HG03469 (cell line): ENCODE measurements around the gene PARD3.
"Not testable (repeated sequence)": the region's sequence is repeated elsewhere in the genome, so short reads cannot be mapped to it uniquely, and the experiment has no call there.

ENCODE experiments used
- ATAC-seq: cut with Tn5 transposase; IDR thresholded peaks from one replicate; pipeline ENCODE4 v1.9.1; 2021; ENCODE audit warnings: mild to moderate bottlenecking, moderate library complexity, moderate number of reproducible peaks; ENCODE audit not compliant: unreplicated experiment

The PARD3 gene

DNA sequence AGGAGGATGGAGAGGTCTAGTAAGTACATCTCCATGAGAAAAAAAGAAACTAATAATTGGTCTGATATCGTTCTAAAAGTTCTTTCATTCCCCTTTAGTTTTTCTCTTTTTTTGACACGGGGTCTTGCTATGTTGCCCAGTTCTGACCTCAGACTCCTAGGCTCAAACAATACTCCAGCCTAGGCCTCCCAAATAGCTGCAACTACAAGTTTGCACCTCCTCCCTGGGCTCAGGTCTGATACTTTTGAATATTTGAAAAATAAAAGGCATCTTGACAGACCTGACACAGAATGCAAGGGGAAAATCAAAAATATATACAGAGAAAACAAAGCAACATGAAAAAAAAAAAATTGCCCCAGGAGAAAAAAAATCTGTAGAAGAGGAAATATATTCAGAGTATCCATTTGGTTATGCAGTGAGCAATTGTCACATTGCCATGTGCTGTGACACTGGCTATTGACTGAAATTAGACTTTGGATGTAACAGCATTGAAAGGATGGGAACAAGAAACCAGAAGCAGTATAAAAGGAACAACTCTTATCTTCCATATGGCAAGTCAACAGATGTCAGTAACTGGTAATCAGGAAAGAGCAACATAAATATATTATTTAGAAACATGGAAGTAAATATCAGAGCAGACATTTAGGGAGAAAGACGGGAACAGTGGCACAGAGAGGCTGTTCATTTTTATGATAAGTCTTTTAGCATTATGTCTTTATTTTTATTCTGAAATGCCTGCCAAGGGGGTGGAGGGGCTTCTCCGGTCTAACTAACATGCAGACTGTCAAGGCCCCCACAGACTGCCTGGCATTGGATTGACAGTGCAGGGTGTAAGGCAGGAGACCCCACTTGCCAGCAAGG is 408.4 kb downstream of the PARD3 start:
- ATAC-seq, result no peak

DNA sequence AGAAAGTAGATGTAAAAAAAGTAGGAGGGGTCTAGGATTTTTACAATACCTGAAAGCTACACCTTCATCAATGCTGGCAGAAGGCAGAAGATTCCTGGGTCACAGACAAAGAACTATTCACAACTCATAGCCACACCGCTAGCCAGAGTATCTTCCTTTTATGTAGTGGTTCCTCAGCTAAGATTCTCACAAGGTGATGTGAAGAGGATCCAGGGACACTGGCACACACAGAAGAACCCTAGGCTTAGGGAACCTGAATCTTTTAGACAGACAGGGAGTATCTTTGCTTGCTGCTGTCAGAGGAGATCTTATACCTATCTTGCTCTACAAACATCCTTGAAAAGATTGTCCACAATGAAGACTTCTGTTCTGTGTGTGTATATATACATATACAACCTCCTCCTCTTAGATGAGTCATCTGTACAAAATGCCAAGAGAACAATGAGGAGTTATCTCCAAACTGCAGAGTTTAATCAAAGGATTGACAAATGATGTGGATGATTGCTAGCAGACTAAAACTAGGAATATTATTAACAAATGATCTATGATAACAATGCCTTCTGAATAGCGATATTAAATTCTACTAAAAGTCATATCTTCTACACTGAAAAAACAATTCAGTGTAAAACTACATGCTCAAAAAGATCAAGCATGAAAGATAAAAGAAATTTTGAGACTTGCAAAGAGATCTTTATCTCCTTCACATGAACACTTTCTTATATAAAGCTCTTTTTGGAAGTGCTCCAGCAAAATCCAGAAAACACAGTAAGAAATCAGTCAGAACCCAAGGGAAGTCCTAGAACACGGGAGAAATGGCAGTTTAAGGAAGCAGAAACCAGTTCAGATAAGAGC is 409.3 kb downstream of the PARD3 start:
- ATAC-seq, result no peak

DNA sequence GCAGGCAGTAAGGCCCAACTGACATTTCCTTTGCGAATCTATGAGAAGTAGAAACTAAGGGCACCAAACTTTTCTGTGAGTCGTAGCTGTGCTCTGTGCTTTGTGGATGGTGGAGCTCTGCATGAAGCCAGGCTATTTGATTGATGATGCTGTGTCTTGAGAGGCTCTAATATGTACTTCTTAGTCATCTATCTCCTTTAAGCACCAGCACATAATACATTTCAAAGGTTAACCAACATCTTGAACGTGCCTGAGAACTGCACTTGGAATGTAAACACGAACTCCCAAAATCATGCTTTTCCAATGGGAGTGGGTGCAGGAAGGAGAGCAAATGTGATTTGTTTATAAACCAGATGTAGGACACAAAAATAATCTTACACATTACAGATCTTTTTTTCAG is 411.6 kb downstream of the PARD3 start:
- ATAC-seq, result no peak

DNA sequence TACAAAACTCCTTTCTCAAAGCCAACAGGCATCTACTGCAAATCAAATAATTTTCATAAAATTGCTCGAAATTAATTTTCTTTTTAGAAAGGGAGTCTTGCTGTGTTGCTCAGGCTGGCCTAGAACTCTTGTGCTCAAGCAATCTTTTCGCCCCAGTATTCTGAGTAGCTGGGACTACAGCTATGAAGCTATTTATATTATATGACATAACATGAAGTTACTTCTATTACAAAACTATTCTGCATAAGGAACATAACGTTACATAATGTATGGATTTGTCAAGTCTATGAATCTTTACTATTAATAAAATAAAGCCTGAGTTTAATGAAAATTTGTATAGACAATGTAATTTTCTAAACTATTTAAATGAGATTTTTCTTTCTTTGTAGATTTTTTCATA is 415.0 kb downstream of the PARD3 start:
- ATAC-seq, result no peak

DNA sequence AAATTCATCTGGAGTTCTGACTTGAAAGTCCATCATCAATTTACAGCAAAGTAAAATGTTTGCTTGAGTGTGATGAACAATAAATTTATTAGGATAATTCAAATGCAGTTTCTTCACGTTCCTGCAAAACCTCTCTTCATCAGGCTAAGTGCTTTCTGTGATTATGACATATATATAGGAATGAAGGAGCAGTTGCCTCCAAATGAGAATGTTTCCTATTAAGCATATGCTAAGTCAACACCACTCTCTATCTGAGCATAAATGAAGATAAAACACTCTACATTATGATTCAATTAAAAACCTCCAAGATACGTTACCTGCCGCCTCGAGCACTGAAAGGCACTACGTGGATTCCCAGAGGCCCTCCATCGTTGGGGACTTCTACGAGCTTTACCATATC is 416.1 kb downstream of the PARD3 start:
- ATAC-seq, result no peak

DNA sequence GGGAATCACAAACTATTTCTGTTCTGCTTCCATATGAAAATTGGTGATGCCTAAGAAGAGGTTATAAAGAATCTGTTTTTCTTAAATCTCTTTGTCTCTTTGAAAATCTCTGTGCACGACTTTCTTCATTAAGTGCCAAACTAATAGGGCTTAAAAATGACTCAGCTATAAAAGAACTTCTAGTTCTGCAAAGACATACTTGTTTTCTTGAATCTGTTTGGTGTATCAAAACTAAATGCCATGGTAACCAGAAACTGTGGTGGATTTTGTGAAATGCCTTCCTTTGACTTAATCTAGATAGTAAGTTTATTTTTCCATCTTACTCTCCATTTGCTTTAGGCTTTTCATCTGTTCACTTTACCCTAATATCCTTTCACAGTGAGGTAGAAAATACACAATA is 417.8 kb downstream of the PARD3 start:
- no peak for ATAC-seq

DNA sequence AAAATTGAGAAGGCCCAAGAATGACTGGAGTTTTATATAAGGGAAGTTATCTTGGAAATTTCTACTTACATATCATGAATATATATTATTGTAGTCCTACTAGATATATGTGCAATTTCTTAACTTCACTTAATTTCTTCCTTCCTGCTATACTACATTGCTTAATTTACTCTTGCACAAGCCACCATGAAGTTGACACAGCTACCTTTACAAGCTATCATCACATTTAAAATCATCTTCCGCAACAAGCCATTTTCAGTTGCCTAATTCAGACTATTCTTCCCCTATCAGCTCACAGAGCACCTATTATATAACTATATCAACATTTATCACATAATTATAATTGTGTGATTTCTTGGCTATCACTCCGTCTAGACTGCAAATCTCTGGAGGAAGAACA is 418.4 kb downstream of the PARD3 start:
- ATAC-seq, result no peak

DNA sequence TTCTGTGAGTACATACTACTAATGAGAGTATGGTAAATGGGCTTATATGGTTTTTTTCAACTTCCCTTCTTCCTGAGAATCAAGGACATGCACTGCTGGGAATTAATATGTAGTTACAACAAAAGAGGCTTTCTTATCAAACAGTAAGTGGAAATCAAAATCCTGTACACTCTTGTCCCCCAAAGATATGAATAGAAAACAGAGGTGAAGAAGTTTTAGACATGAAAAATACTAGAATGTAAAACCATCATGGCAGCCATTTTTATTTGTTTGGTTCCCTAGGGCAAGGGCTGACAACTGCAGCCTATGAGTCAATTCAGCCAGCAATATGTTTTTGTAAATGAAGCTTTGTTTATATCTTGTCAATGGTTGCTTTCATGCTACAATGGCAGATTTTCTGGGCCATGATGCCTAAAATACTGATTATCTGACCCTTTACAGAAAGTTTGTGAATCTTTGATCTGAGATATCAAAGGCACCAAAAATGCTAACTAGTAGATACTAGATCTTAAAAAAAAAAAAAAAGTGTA is 422.4 kb downstream of the PARD3 start:
- ATAC-seq, result no peak

DNA sequence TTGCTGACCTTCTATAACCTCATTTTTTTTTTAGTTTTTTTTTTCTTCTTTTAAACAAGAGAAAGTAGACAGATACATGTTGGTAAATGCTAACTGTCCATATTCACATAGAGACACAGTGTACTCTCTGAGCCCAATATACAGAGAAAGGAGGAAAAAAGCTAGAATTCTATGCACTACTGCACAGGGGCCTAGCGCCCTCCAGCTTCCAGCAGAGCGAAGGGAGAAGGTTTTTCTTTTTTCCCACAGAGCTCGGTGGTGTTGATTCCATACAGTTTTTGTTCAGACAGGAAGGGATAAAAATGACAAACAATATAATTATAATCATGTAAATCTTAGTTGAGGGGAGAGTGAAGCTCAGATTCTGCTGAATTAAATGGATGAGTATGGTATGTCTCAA is 423.9 kb downstream of the PARD3 start:
- ATAC-seq, result not testable (repeated sequence)

DNA sequence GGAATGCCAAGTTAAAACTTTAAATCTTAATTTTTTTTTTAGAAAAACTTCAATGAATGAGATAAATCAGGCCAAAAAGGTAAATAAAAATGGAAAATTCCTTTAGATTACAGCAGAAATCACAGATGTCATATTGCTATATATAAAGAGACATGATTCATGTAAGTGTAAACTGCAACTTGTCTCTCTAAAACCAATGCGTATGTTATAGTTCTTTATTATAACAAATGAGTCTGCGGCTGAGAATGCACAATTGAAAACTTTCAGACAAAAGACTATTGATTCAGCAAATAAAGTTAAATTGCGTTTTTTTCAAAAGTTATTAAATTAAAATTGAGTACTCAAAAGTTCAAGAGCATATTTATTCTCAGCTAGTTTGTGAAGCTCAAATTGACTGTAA is 425.3 kb downstream of the PARD3 start:
- ATAC-seq, result no peak

DNA sequence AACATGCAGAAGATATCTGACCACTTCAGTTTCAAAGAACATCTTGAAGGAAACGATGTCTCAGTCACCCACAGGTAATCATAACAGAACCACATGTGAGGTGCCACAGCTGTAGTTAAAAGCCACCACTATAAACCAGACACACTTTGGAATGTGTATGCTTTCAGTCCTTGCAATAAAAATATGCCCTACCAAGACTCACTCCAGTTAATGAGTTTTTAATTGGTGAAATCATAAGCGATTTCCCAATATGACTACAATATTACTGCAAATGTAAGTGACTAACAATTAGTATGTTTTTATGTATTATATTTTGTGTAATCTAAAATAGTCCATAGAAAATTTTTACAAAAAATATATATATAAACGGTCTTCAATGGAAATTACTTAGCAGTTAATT is 428.2 kb downstream of the PARD3 start:
- ATAC-seq, result no peak

DNA sequence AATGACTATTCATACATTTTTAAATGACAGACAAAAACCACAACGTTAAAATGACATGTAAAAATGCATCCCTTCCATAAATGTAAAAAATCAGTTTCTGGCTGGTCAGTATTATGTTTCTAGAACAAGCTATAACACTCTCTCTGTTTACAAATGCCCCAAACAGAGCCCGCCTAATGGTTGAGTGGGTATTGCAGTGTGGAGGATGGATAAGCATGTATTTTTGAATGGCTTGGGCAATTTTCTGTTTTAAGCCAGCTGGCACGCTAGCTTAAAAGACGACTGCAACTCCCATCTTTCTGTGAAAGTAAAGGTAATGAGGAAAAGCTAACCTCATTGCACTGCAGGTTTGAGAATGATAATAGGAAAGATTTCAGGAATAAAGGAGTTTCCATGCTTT is 430.7 kb downstream of the PARD3 start:
- ATAC-seq, result no peak

DNA sequence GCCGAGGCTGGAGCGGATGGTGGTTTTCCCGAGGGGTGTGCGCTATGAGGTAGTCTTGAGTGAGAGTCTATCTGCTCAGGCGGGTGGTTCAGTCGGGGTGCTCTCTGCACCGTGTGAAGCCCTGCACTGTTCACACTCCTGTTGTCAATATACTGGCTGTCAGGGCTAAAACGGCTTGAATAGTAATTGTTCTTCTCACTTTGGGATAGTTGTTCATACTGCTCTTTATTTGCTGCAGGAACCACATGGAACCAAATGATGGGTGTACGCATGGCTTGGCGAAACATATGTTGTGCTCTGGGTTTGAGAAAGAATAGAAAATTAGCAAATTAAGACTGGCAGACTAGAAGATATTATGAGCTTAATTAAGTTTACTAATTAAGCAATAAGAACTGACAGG is 432.5 kb downstream of the PARD3 start:
- no peak for ATAC-seq

DNA sequence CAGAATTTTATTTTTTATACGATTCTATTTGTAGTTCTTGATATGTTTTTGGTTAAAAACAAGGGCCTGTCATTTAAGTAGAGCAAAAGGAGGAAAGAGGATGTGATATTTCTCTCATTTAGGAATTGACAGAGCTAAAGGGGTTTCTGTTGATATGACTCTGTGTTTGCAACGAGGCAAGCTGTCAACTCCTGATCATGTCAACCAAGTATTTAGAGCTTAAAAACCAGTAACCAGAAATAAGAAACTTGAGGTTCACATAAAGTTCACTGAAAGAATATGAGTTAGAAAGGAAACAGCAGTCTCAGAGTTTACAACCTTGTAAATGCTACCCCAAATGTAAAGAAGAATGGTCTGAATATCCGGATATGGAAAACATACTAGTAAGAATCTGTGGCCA is 434.2 kb downstream of the PARD3 start:
- no peak for ATAC-seq

DNA sequence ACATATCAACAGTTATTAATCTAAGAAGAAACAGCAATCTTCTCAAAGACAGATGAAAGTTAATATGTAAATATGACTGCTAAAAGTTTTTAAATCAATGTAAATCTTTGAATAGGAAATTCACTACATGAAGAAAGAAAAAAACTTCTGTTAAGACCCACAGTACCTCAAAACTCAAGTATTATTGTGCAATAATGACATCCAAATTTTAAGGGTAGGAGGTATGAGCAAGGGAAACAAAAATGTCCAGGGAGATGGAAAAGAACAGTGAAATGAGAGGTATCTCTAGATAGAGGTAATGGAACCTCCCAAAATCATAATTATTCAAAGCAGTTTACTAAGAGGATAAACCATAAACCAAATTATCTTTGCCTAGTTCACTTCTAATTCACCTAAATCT is 436.8 kb downstream of the PARD3 start:
- no peak for ATAC-seq

DNA sequence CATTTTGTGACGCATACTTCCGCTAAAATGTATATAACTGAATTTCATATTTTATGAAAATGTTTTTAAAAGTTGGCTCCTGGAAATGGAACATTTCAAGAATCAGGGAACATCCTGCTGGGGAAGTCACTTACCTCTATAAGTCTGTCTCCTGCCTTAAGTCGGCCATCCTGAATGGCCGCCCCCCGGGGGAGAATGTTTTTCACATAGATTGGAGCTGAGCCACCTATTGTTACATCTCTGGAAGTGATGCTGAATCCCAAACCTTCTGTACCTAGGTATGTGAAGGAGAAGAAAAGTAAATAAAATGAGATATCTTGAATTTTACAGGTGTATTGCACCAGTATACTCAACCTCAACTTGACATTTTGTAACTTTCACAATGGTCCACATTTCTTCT is 437.3 kb downstream of the PARD3 start:
- no peak for ATAC-seq

DNA sequence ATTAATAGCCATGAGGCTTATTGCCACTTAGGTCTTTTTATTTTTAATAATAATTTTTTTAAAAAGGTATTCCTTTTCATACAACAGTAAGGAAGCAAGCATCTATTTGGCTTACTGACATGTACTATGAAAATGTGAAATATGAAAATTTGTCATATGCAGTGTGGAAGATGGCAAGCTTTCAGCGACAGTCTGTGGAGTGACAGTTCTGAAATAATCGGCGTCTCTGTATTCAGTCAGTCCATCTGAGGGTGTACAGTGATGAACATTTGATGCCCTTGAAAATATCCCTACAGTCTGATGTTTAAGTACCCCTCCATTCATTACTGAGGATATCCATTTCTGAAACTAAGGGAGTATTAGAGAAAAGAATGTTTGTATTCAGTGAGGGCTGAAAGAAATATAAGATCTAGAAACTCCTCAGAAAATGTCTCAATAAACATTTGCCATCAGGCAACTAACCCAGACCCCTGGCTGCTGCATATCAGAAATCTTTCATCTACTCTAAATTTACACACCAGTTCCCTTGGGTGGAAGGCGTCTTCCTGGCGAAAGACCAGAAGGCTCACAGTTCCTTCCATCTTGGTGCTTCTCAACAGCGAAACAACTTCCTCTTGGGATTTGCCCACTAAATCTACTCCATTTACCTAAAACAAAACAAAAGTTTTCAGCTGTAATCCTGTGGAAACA is 440.6 kb downstream of the PARD3 start:
- ATAC-seq, result no peak

DNA sequence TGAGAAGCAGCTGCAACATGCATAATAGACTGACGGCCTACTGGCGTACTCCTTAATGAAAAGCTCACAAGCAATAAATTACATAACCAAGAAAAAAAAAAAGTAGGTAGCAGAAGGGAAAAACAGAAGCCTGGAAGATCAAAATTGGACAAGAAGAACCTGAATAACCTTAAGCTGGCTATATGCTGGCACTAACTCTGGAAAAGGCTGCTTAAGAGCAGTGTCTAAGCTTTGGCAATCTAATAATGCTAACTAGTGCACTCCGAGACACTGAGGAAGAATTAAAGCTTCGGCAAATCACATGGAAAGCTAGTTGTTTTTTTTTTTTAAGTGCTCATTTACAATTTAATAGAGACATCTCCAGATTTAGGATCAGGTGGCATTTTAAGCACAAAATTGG is 441.9 kb downstream of the PARD3 start:
- ATAC-seq, result no peak

DNA sequence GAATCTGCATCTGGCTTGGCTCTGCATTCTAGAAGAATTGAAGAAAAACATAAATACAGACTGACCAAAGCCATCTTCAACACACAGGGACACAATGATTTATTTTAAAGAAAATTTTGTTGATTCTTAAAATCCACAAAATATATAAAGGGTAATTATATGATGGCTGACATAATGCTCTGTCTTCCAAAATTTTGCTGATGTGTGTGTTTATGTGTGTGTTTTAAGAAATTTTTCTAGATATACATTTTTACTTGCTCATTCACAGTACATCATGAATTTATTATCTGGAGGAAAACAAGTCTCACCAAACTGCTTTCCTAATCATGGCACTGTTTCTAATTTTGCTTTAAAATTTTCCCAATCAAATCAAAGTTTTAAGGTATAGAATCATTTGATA is 442.6 kb downstream of the PARD3 start:
- no peak for ATAC-seq

DNA sequence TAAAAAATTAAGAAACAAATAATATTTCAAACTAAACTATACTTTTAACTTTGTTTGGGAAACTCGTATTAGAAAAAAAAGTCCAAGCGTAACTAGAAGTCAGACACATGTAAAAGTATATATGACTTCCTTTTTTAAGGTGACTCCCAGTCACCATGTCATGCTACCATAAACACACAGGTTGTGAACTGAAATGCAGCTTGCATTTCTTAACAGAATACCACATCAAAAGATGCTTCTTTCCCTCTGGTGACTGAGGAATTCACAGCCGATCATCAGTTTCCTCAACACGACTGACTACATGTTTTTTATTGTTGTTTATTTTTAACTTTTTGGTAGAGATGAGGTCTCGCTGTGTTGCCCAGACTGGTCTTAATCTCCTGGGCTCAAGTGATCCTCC is 445.0 kb downstream of the PARD3 start:
- no peak for ATAC-seq

DNA sequence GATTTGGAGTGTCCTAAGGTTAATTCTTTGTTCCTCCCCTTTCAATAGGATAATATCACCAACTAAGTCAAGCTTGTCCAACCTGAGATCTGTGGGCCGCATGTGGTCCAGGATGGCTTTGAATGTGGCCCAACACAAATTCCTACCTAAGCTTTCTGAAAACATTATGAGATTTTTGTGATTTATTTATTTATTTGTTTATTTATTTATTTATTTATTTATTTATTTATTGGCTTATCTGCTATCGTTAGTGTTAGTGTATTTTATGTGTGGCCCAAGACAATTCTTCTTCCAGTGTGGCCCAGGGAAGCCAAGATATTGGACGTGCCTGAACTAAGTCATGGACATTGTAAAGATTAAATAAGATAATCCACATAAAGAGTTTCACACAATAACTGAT is 446.0 kb downstream of the PARD3 start:
- no peak for ATAC-seq
